SH-SY5Y (cell line): ENCODE data around the gene SERBP1.

Experiments used
- GATA2 ChIP-seq: IDR thresholded peaks from 2 replicates; pipeline ENCODE4 v1.6.1; 2011; ENCODE audit warnings: mild to moderate bottlenecking, low read depth, low read length
- GATA3 ChIP-seq: IDR thresholded peaks from 2 replicates; pipeline ENCODE4 v1.6.1; 2011; ENCODE audit warnings: low read depth, mild to moderate bottlenecking, low read length, moderate library complexity

The SERBP1 gene

GRCh38 chr1:67458663-67459062 is 28.5 kb upstream of the SERBP1 start:
- TF ChIP-seq GATA3 (no peak), GATA2 (no peak)

DNA sequence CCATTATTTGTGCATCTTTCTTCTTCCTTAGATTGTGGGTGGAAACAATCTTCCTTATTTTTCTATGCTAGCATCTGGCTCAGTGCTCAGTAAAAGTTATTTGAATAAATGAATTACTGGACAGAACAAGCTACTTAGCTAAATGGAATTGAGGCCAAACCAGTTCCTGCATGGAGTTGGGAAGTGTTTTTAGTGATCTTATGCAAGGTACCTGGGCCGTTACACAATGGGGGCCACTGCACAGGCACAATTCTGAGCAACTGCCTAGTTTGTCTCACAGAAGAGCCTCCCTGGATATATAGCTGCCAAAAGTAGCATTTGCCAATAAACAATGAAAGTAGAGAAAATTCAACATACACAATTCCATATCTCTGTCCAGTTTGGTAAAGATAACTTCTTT is 27.0 kb upstream of the SERBP1 start:
- TF ChIP-seq GATA2 (no peak), GATA3 (no peak)

DNA sequence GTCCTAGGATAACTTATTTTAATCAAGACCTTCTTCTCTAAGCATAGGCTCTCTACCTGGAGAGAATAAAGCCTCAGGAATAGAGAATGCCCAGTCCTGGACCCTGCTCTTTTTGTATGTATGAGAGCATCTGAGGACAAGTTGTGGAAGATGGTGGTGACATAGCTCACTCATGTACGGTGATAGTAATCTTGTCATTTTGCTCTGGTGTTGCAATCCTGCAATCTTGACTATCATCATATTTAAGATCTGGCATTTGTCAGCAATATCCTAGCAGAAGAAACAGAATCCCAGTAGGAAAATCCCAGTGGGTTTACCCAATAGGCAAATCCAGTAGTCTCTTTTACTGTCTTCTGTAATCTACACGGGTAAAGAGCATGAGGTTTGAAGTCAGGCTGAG is 21.6 kb upstream of the SERBP1 start:
- no peak for TF ChIP-seq GATA2
- TF ChIP-seq GATA3 = no peak

- TF ChIP-seq GATA2 = no peak
Measured at GRCh38 chr1:67451356-67451755, 21.2 kb upstream of the SERBP1 start.

- TF ChIP-seq GATA2 = no peak
- TF ChIP-seq GATA3 = no peak
Measured at GRCh38 chr1:67446893-67447292, 16.7 kb upstream of the SERBP1 start.

DNA sequence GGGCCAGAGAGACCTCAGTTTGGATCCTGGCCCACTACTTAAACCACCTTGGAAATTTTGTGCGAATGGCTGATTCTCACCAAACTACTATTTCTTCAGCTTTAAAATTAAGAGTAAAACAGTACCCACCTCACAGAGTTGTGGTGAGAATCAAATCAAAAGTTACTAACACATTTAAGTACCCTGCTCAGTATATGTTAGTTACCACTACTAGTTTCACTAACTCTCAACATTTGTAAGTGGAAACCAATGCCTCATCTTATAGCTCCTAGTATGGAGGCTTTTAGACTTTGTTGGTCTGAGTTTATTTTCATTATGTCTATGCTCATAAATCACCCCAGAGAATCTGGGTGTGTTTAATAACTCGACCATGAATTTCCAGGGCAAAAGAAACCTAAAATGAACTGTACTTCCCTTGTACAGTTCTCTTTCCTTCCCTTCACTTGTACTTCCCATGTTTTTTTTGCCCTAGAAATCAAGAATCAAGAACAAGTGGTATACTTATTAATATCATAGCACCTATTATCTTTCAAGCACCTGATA is 11.6 kb upstream of the SERBP1 start:
- TF ChIP-seq GATA3 (no peak), GATA2 (no peak)

GRCh38 chr1:67441183-67441582 is 11.0 kb upstream of the SERBP1 start:
- TF ChIP-seq GATA2 (no peak), GATA3 (no peak)

DNA sequence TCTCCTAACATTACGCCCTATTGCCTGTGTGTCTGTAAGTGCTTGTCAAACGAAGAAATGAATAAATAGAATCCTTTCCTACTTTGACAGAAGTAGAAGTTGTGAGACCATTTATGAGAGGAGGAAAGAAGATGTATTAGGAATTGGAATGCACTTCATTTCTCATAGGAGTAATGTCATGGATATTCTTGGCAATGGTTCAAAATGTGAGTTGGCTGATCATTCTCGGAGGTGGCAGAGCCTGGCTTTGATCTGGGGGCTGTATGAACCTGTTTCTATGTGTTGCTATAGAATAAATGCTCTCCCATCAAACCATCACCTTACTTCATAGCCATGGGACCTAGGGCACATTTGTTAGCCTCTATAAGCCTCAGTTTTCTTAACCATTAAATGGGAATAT is 10.1 kb upstream of the SERBP1 start:
- no peak for TF ChIP-seq GATA2
- TF ChIP-seq GATA3 = no peak

GRCh38 chr1:67439277-67440029 is 9.3 kb upstream of the SERBP1 start:
- no peak for TF ChIP-seq GATA2
- no peak for TF ChIP-seq GATA3

DNA sequence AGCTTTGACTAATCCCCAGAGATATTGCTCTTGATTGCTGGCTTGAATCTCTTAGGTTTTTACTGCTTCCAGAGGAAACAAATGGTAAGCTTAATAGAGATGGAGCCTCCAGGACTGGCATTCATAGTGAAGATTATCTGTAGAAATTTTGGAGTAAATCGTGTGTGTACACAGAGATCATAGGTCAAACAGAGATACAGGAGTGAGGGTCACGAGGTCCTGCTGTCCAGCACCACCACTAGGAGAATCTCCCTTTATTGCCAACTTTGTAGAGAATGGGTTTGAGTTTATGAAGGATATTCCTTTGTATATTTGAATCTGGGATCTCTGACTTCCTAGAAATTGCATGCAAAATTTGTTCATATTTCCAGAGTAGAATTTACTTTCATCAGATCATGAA is 7.8 kb upstream of the SERBP1 start:
- TF ChIP-seq GATA2 = no peak
- TF ChIP-seq GATA3 = no peak

DNA sequence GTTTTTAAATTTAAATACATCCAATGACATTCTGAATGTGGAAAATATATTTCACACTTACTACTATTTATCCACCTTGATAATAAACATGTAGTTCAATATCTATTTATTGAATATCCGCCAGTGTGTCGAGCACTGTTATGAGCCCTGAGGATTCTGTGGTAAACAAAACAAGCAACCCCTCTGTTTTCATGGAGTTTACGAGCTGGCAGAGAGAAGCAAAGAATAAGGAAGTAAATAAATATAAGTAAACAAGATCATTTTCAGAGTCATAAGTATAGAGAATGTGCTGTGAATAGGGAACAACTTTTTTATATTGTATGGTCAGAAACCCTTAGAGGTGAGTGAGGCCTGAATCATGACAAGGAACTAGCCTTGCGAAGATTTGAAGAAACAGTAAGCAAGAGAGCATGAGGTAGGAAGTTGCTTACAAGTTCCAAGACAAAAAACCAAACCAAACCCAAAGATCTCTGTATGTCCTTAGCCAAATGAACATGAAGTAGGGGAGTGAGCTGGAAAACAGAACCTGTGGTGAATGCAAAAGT is 6.4 kb upstream of the SERBP1 start:
- no peak for TF ChIP-seq GATA3
- no peak for TF ChIP-seq GATA2

DNA sequence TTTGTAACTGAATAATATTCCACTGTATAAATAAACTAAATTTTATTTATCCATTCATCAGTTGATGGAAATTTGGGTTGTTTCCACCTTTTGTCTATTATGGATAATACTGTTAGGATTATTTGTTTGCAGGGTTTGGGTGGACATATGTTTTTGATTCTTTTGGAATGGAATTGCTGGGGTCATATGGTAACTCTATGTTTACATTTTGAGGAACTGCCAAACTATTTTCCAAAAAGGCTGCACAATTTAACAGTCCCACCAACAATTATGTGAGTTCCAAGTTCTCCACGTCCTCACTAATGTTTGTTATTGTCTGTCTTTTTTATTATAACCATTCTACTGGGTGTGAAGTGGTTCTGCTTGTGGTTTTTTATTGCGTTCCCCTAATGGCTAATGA is 4.3 kb upstream of the SERBP1 start:
- TF ChIP-seq GATA3 = no peak
- TF ChIP-seq GATA2 = no peak

- TF ChIP-seq GATA3 = no peak
Measured at GRCh38 chr1:67433837-67434236, 3.6 kb upstream of the SERBP1 start.

DNA sequence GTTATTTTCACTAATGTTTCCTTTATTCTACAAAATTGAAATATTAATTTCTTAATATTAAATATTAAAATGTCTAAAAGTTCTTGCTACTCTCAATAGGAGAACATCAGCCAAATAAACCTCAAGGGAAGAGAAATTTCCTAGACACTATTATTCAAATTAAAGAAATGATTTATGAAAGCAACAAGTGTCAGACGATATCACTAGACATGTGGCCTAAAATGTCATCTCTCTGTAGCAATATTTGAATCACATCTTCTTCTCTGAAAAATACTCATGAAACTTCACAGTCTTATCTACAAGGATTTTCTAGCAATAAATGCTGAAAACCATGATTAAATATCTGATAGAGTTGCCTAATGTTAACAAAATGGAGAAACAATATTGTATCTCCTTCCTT is 2.5 kb upstream of the SERBP1 start:
- TF ChIP-seq GATA3 (no peak), GATA2 (no peak)

DNA sequence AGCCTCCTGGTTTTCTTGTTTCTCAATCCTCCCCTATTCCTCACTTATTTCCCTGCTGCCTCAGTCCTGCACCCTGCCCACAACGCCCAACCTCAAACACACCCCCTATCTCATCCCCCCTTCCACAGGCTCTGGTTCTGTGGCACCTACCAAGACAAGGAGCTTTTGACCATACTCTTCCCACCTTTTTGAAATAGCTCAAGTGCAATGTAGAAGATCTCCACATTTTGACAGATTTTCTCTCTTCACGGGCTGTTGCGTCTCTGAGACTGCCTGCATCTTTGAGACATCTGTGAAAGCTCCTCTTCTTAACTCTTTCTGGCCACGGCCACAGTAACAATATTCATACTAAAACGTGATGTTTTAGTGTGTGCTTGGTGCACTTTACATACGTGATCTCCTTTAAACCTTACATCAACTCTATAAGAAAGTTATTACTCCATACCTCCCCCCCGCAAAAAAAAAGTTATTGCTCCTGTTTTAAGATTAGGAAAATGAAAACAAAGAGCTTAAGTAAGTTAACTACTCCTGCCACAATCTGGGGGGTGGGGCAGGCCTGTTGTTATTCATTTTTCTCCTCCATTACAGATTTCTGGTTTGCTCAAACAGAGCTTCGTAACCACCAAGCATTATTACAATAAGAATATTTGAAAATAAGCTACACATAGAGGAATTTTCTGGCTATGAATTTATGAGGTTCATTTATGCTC is 1.8 kb upstream of the SERBP1 start:
- no peak for TF ChIP-seq GATA2
- no peak for TF ChIP-seq GATA3
